SIG-M5 (cell line): ENCODE data around the gene SLC16A1.
"Not testable (repeated sequence)": the region's sequence is repeated elsewhere in the genome, so short reads cannot be mapped to it uniquely, and the experiment has no call there.

Source experiments
- DNase-seq: peaks from one replicate; lab custom pipeline; 2025; lab: John Stamatoyannopoulos, UW

Gene SLC16A1

DNA sequence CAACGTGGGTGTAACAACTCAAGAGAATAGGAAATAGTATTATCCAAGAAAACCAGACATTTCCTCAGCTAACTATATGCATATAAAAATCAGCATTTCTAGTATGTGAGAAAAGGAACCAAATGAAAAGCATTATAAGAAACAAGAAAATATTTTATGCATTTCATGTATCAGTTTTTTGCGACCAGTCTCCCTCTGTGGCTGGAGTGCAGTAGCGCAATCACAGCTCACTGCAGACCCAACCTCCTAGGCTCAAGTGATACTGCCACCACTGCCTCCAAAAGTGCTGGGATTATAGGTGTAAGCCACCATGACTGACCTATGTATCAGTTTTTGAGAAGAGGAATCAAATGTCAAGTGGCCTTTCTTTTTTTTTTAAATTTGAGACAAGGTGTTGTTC is 31.0 kb downstream of the SLC16A1 start:
- no peak for DNase-seq

DNA sequence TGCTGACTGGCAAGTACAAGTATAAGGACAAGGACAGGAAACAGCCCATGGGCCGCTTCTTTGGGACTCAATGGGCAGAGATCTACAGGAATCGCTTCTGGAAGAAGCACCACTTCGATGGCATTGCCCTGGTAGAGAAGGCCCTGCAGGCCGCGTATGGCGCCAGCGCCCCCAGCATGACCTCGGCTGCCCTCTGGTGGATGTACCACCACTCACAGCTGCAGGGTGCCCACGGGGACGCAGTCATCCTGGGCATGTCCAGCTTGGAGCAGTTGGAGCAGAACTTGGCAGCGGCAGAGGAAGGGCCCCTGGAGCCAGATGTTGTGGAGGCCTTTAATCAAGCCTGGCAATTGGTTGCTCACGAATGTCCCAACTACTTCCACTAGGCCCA is 32.0 kb downstream of the SLC16A1 start:
- no peak for DNase-seq

DNA sequence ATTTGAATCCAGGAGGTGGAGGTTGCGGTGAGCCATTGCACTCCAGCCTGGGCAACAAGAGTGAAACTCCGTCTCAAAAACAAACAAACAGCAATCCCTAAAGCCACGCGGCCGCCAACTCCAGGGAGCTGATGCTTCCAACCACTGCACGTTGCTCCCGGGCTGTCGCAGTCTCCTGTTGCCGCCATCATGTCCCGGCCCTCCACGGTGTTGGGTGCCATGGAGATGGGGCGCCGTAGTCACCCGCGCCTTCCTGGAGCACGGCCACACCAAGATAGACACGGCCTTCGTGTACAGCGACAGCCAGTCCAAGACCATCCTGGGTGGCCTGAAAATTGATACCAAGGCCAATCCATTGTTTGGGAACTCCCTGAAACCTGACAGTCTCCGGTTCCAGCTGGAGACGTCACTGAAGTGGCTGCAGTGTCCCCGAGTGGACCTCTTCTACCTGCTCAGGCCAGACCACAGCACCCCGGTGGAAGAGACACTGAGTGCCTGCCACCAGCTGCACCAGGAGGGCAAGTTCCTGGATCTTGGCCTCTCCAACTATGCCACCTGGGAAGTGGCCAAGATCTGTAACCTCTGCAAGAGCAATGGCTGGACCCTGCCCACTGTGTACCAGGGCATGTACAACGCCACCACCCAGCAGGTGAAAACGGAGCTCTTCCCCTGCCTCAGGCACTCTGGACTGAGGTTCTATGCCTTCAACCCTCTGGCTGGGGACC is 32.6 kb downstream of the SLC16A1 start:
- no peak for DNase-seq

DNA sequence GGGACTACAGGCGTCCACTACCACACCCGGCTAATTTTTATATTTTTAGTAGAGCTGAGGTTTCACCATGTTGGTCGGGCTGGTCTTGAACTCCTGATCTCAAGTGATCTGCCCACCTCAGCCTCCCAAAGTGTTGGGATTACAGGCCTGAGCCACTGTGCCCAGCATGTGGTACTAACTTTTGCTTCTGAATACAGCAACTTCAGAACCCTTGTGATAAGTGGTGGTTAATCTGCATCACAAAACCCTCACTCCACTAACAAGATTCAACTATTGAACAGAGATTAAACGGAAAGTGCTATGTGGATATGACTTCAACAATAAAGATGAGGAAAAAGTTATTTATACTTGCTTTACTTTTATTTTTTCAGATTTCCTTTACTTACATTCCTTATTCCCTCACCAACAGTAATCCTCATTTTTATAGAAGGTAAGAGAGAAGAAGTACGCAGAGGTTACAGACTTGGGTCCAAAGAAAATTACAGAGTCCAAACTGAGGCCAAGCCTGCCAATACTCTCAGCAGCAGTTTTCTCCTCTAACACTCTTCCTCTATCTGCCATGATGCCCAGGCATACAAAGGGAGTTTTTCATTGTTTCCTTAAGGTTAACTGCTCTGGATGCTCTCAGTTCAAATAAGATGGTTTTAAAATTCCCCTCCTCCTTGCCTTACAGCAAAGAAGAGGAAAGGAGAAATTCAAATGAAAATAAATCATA is 44.3 kb downstream of the SLC16A1 start:
- DNase-seq: no peak

DNA sequence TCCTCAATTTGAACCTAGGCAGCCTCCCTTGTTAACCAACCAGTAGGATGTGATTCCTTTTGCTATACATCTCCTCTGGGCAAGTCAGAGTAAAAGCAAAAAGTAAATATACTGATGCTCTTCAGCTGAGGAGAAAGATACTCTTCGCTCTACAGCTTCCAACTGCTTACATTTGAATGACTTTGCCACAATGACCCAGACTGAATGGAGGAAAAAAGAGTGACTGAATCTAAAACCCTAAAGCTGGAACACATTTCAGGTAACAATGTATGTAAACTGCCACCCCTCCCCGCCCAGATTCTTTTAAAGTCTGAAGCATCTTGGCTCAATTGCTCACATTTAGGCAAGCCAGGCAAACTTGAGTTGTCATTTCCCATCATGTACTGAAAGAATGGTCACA is 46.1 kb downstream of the SLC16A1 start:
- no peak for DNase-seq

DNA sequence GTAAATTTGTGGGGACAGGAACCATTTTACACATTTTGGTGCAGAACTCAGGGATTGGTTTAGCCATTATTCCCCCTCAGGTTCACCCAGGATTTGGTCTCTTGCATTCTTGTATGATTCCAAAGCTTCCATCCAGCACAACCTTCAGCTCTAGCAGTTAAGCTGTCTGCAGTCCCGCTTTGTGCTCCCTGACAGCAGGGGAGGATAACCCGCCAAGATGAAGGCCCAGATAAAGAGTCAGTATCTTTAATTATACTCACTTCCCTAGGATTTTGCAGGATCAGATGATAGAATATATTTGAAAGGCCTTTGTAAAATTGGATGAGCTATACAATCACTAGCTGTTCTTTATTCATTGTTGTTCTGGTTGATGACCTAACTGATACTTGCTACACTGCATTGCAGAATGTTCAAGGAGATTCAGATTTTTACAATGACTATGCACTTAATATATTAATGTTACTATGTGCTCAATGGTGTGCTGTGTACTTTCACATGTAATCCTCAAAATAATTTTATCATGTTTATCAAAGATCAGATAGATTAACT is 49.8 kb downstream of the SLC16A1 start:
- DNase-seq: no peak

DNA sequence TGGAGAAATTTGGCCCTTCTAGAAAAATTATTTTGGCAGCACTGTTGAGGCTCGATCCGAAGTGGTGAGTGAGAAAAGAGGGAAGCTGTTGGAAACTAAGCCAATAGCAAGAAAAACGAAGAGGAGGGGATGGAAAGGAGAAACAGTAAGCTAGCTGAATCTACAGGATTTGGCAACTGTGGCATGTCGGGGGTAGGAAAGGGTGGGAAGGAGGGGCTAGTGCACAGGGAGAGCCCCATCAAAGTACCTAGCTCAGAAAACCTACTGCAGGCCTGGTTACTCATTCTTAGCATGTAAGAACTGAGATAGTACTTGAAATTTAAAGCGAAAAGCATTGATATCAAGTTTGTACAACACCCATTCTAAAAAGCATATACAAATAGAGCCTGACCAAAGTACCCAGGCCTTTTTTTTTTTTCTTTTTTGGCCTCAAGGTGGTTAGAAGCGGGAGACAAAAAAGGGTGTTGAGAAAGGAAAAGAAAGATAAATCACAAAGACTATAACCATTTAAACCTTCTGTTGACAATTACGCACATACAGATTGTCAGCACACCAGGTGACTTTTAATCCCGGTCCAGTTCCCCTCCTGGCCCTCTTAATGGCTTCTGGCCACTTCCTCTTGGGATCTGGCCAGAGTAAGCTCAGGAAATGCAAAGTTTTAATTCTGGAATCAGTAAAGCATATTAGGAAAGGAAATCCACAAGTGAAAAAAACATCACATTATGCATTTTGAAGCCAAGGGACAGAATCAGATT is 50.4 kb downstream of the SLC16A1 start:
- DNase-seq: no peak

DNA sequence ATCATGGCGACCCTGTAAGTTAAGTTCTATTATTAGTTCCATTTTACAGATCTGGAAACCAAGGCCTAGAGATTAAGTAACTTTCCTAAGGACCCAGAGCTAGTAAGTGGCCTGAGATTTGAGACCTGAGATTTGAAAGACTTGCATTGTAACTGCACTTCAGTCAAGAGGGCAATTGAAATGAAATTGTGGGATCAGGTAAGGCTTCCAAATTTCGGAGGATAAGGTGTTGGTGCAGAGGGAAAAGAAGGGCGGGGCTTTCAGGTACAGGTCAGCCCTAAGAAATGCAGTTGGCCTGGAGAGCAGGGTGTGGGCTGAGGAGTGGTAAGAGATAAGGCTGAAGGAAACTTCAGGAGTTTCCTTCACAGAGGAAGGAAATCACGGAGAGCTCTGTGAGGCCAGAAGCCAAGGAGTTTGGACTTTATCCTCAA is 51.1 kb downstream of the SLC16A1 start:
- DNase-seq: no peak

DNA sequence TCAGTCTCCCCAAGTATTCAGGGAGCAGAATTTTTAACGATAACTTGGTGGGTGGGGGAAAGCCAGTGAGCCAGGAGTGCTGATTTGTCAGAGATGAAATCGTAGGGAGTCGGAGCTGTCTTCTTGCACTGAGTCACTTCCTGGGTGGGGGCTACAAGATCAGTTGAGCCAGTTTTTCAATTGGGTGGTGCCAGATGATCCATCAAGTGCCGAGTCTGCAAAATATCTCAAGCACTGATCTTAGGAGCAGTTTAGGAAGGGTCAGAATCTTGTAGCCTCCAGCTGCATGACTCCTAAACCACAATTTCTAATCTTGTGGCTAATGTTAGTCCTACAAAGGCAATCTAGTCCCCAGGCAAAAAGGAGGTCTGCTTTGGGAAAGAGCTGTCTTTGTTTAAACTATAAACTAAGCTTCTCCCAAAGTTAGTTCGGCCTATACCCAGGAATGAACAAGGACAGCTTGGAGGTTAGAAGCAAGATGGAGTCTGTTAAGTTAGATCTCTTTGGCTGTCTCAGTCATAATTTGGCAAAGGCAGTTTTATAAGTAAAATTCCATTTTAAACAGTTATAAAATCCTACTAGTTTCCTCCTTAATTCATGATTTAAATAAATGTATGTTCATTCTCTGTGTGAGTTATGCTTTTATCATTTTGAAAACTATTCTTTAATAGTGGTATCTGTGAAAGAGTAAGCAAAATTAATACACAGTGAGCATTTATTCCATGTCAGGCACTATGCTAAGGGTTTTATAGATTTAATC is 51.7 kb downstream of the SLC16A1 start:
- no peak for DNase-seq

DNA sequence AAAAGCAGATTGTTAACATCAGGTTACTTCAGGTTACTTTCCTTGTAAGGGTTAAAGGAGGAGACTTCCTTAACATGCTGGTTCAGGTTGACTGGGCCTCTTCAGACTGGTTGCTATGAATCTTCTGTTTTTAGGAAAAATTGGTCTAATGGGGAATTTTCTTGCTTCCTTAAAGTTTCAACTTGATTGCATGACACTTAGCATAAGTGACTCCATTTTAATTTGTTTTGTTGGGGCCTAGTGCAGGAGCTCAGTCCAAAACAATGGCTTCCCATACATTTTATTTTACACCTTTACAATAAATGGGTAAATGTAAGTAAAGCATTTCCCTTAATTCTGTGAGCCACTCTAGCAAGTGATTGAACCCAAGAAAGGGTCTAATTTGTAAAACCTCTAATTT is 53.8 kb downstream of the SLC16A1 start:
- DNase-seq: no peak

DNA sequence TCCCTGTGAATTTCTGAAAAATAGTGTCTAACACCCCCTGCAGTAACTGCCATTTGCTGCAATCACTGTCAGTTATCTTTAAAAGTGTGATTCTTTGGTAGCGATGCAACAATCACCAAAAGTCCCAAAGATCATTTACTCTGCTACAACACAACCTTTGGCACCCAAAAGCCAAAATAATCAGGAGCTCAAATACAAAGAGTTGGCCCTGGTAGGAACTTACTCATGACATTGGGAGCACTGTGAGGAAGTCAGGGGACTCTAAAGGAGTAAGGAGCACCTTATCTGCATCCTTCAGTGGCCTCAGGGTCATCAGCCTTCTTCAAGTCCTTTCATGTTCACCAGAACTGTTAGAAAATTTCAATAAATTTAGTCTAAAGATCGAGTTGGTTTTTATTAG is 54.6 kb downstream of the SLC16A1 start:
- no peak for DNase-seq

DNA sequence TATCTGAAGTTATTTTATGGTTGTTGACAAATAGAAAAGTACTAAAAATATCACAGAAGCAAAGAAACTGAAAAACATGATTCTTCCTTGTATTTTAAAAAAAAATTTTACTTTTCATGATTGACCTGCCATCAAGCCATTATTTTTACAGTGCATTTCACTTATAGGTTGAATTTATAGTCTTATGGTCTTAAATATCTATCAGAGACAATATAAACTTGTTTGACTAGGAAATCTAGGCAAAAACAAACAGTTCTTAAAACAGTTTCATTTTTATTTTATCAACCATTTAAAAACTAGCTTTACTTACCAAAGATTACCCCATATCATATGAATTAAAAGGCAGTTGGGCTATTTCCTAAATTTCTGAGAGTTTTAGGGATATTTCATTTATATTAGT is 59.2 kb downstream of the SLC16A1 start:
- DNase-seq: no peak

DNA sequence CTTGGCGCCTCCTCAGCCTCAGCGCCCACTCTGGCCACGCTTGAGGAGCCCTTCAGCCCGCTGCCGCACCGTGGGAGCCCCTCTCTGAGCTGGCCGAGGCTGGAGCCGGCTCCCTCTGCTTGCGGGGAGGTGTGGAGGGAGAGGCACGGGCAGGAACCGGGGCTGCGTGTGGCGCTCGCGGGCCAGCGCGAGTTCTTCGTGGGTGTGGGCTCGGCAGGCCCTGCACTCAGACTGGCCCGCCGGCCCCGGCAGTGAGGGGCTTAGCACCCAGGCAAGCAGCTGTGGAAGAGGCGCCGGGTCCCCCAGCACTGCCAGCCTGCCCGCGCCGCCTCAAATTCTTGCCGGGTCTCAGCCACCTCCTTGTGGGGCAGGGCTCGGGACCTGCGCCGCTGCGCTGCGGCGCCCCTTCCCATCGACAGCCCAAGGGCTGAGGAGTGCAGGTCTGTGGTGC is 61.4 kb downstream of the SLC16A1 start:
- DNase-seq: no peak

DNA sequence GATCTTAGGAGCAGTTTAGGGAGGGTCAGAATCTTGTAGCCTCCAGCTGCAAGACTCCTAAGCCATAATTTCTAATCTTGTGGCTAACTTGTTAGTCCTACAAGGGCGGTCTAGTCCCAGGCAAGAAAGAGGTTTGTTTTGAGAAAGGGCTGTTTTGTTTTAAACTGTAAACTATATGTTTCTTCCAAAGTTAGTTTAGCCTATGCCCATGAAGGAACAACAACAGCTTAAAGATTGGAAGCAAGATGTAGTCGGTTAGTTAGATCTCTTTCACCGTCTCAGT is 62.0 kb downstream of the SLC16A1 start:
- no peak for DNase-seq

DNA sequence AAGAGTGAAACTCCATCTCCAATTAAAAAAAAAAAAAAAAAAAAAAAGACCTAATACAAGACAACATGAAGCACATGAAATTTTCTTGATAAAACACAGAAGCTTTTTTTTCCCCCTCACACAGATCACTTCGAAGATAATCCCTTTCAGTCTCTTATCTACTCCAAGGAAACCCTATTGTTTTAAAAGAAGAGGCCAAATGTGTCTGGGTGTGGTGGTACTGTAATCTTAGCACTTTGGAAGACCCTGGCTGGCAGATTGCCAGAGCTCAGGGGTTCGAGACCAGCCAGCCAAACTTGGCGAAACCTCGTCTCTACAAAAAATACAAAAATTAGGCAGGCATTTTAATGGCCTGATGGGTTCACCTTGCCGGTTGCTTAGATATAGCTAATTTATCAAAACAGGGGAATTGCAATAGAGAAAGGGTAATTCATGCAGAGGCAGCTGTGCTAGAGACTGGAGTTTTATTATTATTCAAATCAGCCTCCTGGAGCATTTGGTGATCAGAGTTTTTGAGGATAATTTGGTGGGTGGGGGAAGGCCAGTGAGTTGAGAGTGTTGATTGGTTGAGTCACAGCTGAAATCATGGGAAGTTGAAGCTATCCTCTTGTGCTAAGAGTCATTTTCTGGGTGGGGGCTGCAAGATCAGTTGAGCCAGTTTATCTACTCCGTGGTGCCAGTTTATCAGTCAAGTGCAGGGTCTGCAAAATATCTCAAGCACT is 62.5 kb downstream of the SLC16A1 start:
- no peak for DNase-seq

DNA sequence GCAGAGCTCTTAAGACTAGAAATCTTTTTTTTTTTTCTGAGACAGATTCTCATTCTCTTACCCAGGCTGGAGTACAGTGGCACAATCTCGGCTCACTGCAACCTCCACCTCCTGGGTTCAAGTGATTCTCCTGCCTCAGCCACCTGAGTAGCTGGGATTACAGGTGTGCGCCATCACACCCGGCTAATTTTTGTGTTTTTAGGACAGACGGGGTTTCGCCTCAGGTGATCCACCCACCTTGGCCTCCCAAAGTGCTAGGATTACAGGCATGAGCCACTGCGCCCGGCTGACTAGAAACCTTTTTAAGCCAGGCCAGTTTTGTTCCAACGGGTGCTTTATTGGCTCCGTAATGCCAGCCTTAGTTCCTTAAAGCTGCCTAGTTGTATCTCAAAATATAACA is 66.1 kb downstream of the SLC16A1 start:
- not testable (repeated sequence) for DNase-seq

DNA sequence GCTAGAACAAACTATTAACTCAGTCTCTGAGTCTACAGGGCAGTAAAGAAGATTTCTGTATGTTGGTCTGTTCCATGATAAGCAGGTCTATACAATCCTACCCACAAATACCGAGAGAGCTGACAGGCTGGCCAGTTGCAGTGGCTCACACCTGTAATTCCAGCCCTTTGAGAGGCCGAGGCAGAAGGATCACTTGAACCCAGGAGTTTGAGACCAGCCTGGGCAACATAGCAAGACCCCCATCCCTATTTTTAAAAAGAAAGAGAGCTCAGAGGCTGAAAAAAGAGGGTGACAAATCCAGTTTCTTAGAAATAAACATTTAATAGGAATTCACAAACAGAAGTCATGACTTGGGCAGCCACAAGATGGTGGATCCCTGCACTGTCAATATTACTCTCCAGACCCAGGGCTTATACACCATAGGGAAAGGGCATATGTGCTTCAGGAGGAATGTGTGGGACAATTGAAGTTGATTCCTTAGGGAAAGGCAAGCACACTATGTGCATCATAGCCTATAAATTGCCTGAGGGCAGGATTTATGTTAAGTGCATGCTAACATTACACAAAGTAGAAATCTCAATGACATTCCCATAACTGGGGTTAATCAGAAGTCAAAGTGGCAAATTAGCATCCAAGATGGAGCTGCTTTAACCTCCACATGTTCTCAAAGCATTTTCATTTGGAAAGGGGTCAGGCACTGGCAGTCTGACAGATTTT is 66.8 kb downstream of the SLC16A1 start:
- DNase-seq: no peak

DNA sequence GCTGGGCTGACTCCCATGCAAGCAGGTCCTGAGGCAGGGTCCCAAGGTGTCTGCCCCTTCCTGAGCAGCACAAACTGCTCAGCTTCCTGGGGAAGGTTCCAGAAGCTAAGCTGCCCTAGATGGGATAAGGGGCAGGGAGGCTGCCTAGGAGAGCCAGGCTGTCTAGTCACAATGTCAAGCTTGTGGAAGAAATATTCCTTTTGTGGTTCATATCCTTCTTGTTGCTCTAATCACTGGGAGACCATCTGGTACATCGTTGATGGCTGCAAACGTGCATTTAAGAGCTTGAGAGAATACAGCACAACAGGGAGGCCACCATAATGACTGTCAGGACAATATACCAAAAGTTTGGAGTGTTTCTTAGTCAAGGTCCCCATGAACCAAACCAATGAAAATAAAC is 67.4 kb downstream of the SLC16A1 start:
- DNase-seq: no peak

DNA sequence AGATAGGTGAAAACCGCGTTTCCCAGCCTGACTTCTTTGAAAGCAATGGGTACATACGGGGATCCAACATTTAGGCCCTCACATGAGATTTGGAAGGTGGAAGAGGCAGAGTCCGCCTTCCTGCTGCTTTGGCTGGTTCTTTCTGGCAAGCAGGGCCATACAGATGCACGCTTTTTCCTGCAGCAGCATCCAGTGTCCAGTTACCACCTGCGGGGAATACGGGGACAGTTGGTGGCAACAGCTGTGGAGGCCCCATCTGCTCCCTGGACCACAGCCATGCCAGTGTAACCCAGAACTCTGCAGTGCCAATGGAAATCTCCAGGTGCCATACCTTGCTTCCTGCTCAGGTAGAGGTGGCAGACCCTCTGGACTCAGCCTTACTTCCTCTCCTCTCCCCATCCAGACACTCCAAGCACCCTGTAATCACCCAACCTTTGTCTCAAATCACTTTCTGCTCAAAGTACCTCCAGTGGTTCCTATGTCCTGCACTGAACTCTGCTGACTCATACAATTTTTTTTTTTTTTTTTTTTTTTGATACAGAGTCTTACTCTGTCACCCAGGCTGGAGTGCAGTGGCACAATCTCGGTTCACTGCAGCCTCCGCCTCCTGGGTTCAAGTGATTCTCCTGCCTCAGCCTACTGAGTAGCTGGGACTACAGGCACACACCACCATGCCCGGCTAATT is 68.3 kb downstream of the SLC16A1 start:
- no peak for DNase-seq

DNA sequence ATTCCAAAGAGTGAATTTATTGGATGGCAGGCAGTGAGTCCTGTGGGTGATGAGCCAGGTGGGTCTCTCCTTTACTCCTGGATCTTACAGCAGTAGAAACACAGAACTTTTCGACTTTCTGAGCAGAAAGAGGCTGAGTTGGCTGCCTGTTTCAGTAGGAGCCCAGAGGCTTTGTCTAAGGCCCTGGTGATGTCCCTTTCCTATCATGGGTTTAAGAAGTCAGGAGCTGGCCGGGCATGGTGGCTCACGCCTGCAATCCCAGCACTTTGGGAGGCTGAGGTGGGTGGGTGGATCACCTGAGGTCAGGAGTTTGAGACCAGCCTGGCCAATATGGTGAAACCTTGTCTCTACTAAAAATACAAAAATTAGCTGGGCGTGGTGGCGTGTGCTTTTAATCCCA is 71.0 kb downstream of the SLC16A1 start:
- DNase-seq: not testable (repeated sequence)
